SK-N-SH (cell line): ENCODE measurements around the gene SCN4A. TPM values are rescaled to one million over a fixed set of nuclear protein-coding genes. Genes with fewer than 3 reads are reported as not detected.

Source experiments
- CTCF ChIA-PET: fragments of 300-600, 350-600 bp; formaldehyde crosslinking; extraction: SDS; loops from one replicate; lab custom pipeline; 2021; lab: Yijun Ruan, JAX
- POLR2A ChIA-PET: fragments of 350-600 bp; sonication (Branson Sonifier 250); formaldehyde crosslinking; extraction: SDS; loops from one replicate; lab custom pipeline; 2020; ENCODE audit warnings: antibody characterized with exemption, inconsistent platforms; lab: Yijun Ruan, JAX
- DNase-seq: peaks from one replicate; pipeline ENCODE4 v3.0.0; 2012
- H2AFZ ChIP-seq: fragments of 200-600 bp; sonication (generic); 2 replicates; pipeline ENCODE4 v1.8.1; 2016; ENCODE audit warnings: antibody characterized with exemption, mild to moderate bottlenecking, low read depth
- H3F3A ChIP-seq: fragments of 200-600 bp; sonication (generic); replicated peaks from 2 replicates; pipeline ENCODE3; 2016; ENCODE audit warnings: antibody characterized with exemption, mild to moderate bottlenecking; ENCODE audit not compliant: insufficient read depth
- H3K27ac ChIP-seq, 2 experiments: fragments of 200-500 bp in 1 of 2; fragments of 200-600 bp in 1 of 2; sonication (Bioruptor generic) in 1 of 2; sonication (generic), shearing (Covaris generic) in 1 of 2; 2 replicates each; pipeline versions ENCODE4 v1.5.1 to v1.6.1; 2014 to 2016; ENCODE audit warnings: low read depth in 2 of 2, inconsistent platforms in 1 of 2, low read length in 1 of 2, mild to moderate bottlenecking in 1 of 2, mixed read lengths in 1 of 2
- H3K27me3 ChIP-seq: fragments of 200-600 bp; sonication (generic), shearing (Covaris generic); 2 replicates; pipeline ENCODE4 v1.6.1; 2016; ENCODE audit warnings: mixed run types; ENCODE audit not compliant: insufficient read depth
- H3K36me3 ChIP-seq, 2 experiments: fragments of 200-500 bp in 1 of 2; fragments of 200-600 bp in 1 of 2; sonication (Bioruptor generic) in 1 of 2; sonication (generic) in 1 of 2; replicated peaks in 1 of 2; 2 replicates each; pipeline versions ENCODE3 to v1.5.1; 2014 to 2016; ENCODE audit warnings: low read length in 1 of 2, mild to moderate bottlenecking in 1 of 2; ENCODE audit not compliant: insufficient read depth in 2 of 2, control insufficient read depth in 1 of 2
- H3K4me1 ChIP-seq, 2 experiments: fragments of 200-500 bp in 1 of 2; fragments of 200-600 bp in 1 of 2; sonication (Bioruptor generic) in 1 of 2; sonication (generic), shearing (Covaris generic) in 1 of 2; 2 replicates each; pipeline versions ENCODE4 v1.5.1 to v1.6.1; 2014 to 2016; ENCODE audit warnings: low read depth in 1 of 2, low read length in 1 of 2, mixed run types in 1 of 2; ENCODE audit not compliant: insufficient read depth in 2 of 2, control insufficient read depth in 1 of 2
- H3K4me2 ChIP-seq: fragments of 200-600 bp; sonication (generic), shearing (Covaris generic); 2 replicates; pipeline ENCODE4 v1.6.1; 2017; ENCODE audit warnings: mixed run types
- H3K4me3 ChIP-seq, 2 experiments: fragments of 200-500 bp in 1 of 2; fragments of 200-600 bp in 1 of 2; sonication (Bioruptor generic) in 1 of 2; sonication (generic), shearing (Covaris generic) in 1 of 2; 2 replicates each; pipeline versions ENCODE4 v1.5.1 to v1.8.1; 2014 to 2016; ENCODE audit warnings: low read depth in 2 of 2, inconsistent platforms in 1 of 2, low read length in 1 of 2, mild to moderate bottlenecking in 1 of 2, mixed read lengths in 1 of 2, moderate library complexity in 1 of 2
- H3K79me2 ChIP-seq: fragments of 200-600 bp; sonication (generic); 2 replicates; pipeline ENCODE4 v1.8.1; 2017; ENCODE audit warnings: mild to moderate bottlenecking; ENCODE audit not compliant: insufficient read depth
- H3K9ac ChIP-seq: fragments of 200-600 bp; sonication (generic); 2 replicates; pipeline ENCODE4 v1.6.1; 2017; ENCODE audit warnings: mixed run types
- H3K9me2 ChIP-seq: fragments of 200-600 bp; sonication (generic); 2 replicates; pipeline ENCODE4 v1.6.1; 2017; ENCODE audit warnings: mixed run types
- H3K9me3 ChIP-seq: fragments of 200-600 bp; sonication (generic); 2 replicates; pipeline ENCODE4 v1.6.1; 2017; ENCODE audit warnings: mixed run types, mild to moderate bottlenecking, moderate library complexity
- H4K20me1 ChIP-seq: fragments of 200-600 bp; sonication (generic); 2 replicates; pipeline ENCODE4 v1.6.1; 2017; ENCODE audit warnings: mild to moderate bottlenecking, mixed run types; ENCODE audit not compliant: insufficient read depth
- CHD2 ChIP-seq: fragments of 150-350 bp; IDR thresholded peaks from 2 replicates; pipeline ENCODE4 v1.6.1; 2018; ENCODE audit warnings: low read length; ENCODE audit not compliant: partially characterized antibody
- CTCF ChIP-seq: fragments of 200-600 bp; sonication (generic); IDR thresholded peaks from 2 replicates; pipeline ENCODE4 v1.6.1; 2017; ENCODE audit warnings: antibody characterized with exemption, mild to moderate bottlenecking, moderate library complexity
- FOSL2 ChIP-seq: IDR thresholded peaks from 2 replicates; pipeline ENCODE4 v1.4.0; 2012; ENCODE audit warnings: low read depth, mild to moderate bottlenecking, moderate library complexity, borderline replicate concordance
- FOXJ3 ChIP-seq: sonication (generic); formaldehyde crosslinking; IDR thresholded peaks from 2 replicates; pipeline ENCODE4 v1.5.1; 2020; ENCODE audit warnings: mild to moderate bottlenecking, missing genetic modification reagents
- FOXM1 ChIP-seq: IDR thresholded peaks from 2 replicates; pipeline ENCODE4 v1.4.0; 2012; ENCODE audit warnings: low read depth, mild to moderate bottlenecking
- GATA2 ChIP-seq: sonication (generic); formaldehyde crosslinking; IDR thresholded peaks from 2 replicates; pipeline ENCODE4 v1.5.0; 2020; ENCODE audit warnings: mild to moderate bottlenecking, missing genetic modification reagents
- MEF2A ChIP-seq: IDR thresholded peaks from 2 replicates; pipeline ENCODE4 v1.4.0; 2012; ENCODE audit warnings: low read depth, borderline replicate concordance
- MXI1 ChIP-seq: IDR thresholded peaks from 2 replicates; pipeline ENCODE4 v1.6.1; 2012; ENCODE audit warnings: mild to moderate bottlenecking, low read depth, low read length, improper control_type of control experiment
- NFIC ChIP-seq: IDR thresholded peaks from 2 replicates; pipeline ENCODE4 v1.4.0; 2012; ENCODE audit warnings: borderline replicate concordance
- NRF1 ChIP-seq: IDR thresholded peaks from 2 replicates; pipeline ENCODE4 v1.6.1; 2012; ENCODE audit warnings: low read depth, mild to moderate bottlenecking, low read length
- PBX3 ChIP-seq: IDR thresholded peaks from 2 replicates; pipeline ENCODE4; 2012
- POLR2AphosphoS5 ChIP-seq: IDR thresholded peaks from 2 replicates; pipeline ENCODE4 v1.6.1; 2012; ENCODE audit warnings: low read depth, low read length
- RAD21 ChIP-seq: IDR thresholded peaks from 2 replicates; pipeline ENCODE4 v1.6.1; 2012; ENCODE audit warnings: mild to moderate bottlenecking, low read length
- RXRA ChIP-seq: IDR thresholded peaks from 2 replicates; pipeline ENCODE4 v1.4.0; 2012; ENCODE audit warnings: low read depth, mild to moderate bottlenecking, borderline replicate concordance
- SIN3A ChIP-seq: IDR thresholded peaks from 2 replicates; pipeline ENCODE4 v1.6.1; 2012; ENCODE audit warnings: low read depth, mild to moderate bottlenecking, low read length, moderate library complexity, borderline replicate concordance
- TAF1 ChIP-seq: IDR thresholded peaks from 2 replicates; pipeline ENCODE4 v1.6.1; 2012; ENCODE audit warnings: low read depth, mild to moderate bottlenecking, low read length, moderate library complexity, borderline replicate concordance
- TCF12 ChIP-seq: IDR thresholded peaks from 2 replicates; pipeline ENCODE4 v1.4.0; 2012
- USF1 ChIP-seq: IDR thresholded peaks from 2 replicates; pipeline ENCODE4 v1.4.0; 2012; ENCODE audit warnings: low read depth, borderline replicate concordance
- USF2 ChIP-seq: fragments of 150-350 bp; IDR thresholded peaks from 2 replicates; pipeline ENCODE4 v1.6.1; 2017; ENCODE audit warnings: antibody characterized with exemption, low read length, low read depth, borderline replicate concordance
- ZBTB33 ChIP-seq: IDR thresholded peaks from 2 replicates; pipeline ENCODE4 v1.4.0; 2012; ENCODE audit warnings: low read depth, borderline replicate concordance
- WGBS: methylation state at CpG from one replicate; pipeline ENCODE4 v1.1.6; 2017; ENCODE audit warnings: low lambda C conversion rate; 5-methylcytosine and 5-hydroxymethylcytosine counted together
- polyA plus RNA-seq, 3 experiments: library from polyadenylated mRNA; depleted of rRNA; stranded (reverse); fragments of >200 nt; gene quantifications; 2 replicates each; pipeline ENCODE4 v1.2.3, GENCODE V29; 2012

The SCN4A gene
- polyA plus RNA-seq, 1 of the 3 experiments (the other 2 are of a cell fraction) = not detected

- TF ChIP-seq FOXJ3 (CRISPR knock-in tag) = no peak
- no peak for TF ChIP-seq MEF2A
- TF ChIP-seq TAF1 = no peak
- TF ChIP-seq CHD2 = no peak
- no peak for TF ChIP-seq TCF12
- no peak for TF ChIP-seq POLR2AphosphoS5
Observed at GRCh38 chr17:63937319-63937718, 35.4 kb downstream of the SCN4A start (continued).

GRCh38 chr17:63934183-63935112 is 38.3 kb downstream of the SCN4A start:
- no peaks in the 10 kb centered on the region for H4K20me1 ChIP-seq
- no peaks in the 10 kb centered on the region for H3K4me1 ChIP-seq
- H3K4me2 ChIP-seq = no peak overlapping the region
- no peaks in the 10 kb centered on the region for H3F3A ChIP-seq
- no peaks in the 10 kb centered on the region for H3K79me2 ChIP-seq
- H3K4me3 ChIP-seq = no peak overlapping the region
- H3K36me3 ChIP-seq = no peaks in the 10 kb centered on the region
- H3K27ac ChIP-seq = no peak overlapping the region
- H3K9ac ChIP-seq = no peak overlapping the region
- no peaks in the 10 kb centered on the region for H3K9me2 ChIP-seq
- peak; percentile 33 for DNase-seq
- no peaks in the 10 kb centered on the region for H3K9me3 ChIP-seq
- H2AFZ ChIP-seq = no peak overlapping the region
- ChIA-PET POLR2A (no interaction called here), CTCF (interaction anchor here (1.0 to 8.8 kb wide), 9 partner anchors 12 to 199 kb away, joined by 3 to 90 read pairs (median 8); partner anchors contain the start of genes CSHL1 and GH1)
- 70% methylated on average over 21 of the region's 21 CpGs for WGBS
- H3K27me3 ChIP-seq = peaks cover 13% of the 10 kb centered on the region; the same call in 1 of the 2 replicates
- TF ChIP-seq TCF12 (no peak), CTCF (no peak), FOSL2 (no peak), CHD2 (no peak), ZBTB33 (no peak), NRF1 (no peak), RXRA (no peak), USF2 (no peak), USF1 (no peak), MXI1 (no peak), SIN3A (no peak), GATA2 (CRISPR knock-in tag) (no peak), RAD21 (no peak), NFIC (no peak), PBX3 (no peak), FOXM1 (no peak)
